Brain microvascular endothelial cell (primary cell): ENCODE measurements around the gene SFR1.

ENCODE experiments used
- DNase-seq: peaks from one replicate; pipeline ENCODE4 v3.0.0-alpha.2; 2020
- H3K27ac ChIP-seq: fragments of 250-450 bp; sonication (Bioruptor Pico); 2 replicates; pipeline ENCODE4 v1.5.1; 2020; ENCODE audit warnings: mild to moderate bottlenecking, moderate library complexity
- H3K27me3 ChIP-seq: fragments of 250-450 bp; sonication (Bioruptor Pico); replicated peaks from 2 replicates; pipeline ENCODE4 v1.5.1; 2020; ENCODE audit warnings: mild to moderate bottlenecking
- H3K36me3 ChIP-seq: fragments of 250-450 bp; sonication (Bioruptor Pico); replicated peaks from 2 replicates; pipeline ENCODE4 v1.5.1; 2020; ENCODE audit warnings: mild to moderate bottlenecking
- H3K4me3 ChIP-seq: 2 replicates; pipeline ENCODE4 v1.5.1; 2011; ENCODE audit warnings: low read depth, mild to moderate bottlenecking, control low read depth, low read length, moderate library complexity
- CTCF ChIP-seq: IDR thresholded peaks from 2 replicates; pipeline ENCODE4 v1.5.1; 2011; ENCODE audit warnings: low read depth, mild to moderate bottlenecking, moderate library complexity, low read length, control low read depth, inconsistent platforms; ENCODE audit errors: missing control alignments
- in situ Hi-C: cut with HindIII; loops from 2 replicates; pipeline ENCODE4 v1.10.0; 2017; ENCODE audit warnings: low sequenced_read_pairs, low pct_ligation_motif_present

The SFR1 gene

GRCh38 chr10:104121485-104122224, at the start of gene SFR1:
TSS of gene SFR1 (plus strand) at chr10:104122171. CDS start at chr10:104122184, 13 bp downstream.
- in situ Hi-C loops, result no loop called here
- peak; percentile 65 for TF ChIP-seq CTCF
- peak; percentile 98 for DNase-seq
- peak within 1 kb of the TSS; percentile 83 for H3K4me3 ChIP-seq
- no peaks in the 10 kb centered on the region for H3K36me3 ChIP-seq
- peak within 1 kb of the TSS; percentile 98 for H3K27ac ChIP-seq
- no peaks in the 10 kb centered on the region for H3K27me3 ChIP-seq

- no peak for DNase-seq
- H3K36me3 ChIP-seq, result no peaks in the 10 kb centered on the region
- no peak for TF ChIP-seq CTCF
- H3K4me3 ChIP-seq, result no peak overlapping the region
- in situ Hi-C loops, result no loop called here
- no peak overlapping the region for H3K27ac ChIP-seq
- no peaks in the 10 kb centered on the region for H3K27me3 ChIP-seq
Measured at GRCh38 chr10:104072786-104073185, 49.2 kb upstream of the SFR1 start.

GRCh38 chr10:104074505-104074904, 47.5 kb upstream of the SFR1 start:
- H3K27ac ChIP-seq, result no peak overlapping the region
- no peaks in the 10 kb centered on the region for H3K36me3 ChIP-seq
- H3K4me3 ChIP-seq, result no peak overlapping the region
- no peak for DNase-seq
- TF ChIP-seq CTCF, result no peak
- H3K27me3 ChIP-seq, result no peaks in the 10 kb centered on the region
- in situ Hi-C loops, result no loop called here

- in situ Hi-C loops, result no loop called here
- no peak for TF ChIP-seq CTCF
- H3K4me3 ChIP-seq, result no peak overlapping the region
- no peaks in the 10 kb centered on the region for H3K27me3 ChIP-seq
- H3K27ac ChIP-seq, result no peak overlapping the region
- DNase-seq, result peak; percentile 76
- H3K36me3 ChIP-seq, result no peaks in the 10 kb centered on the region
Measured at GRCh38 chr10:104076743-104077160, 45.2 kb upstream of the SFR1 start.

- no peak for TF ChIP-seq CTCF
- Histone ChIP-seq H3K27me3 (no peaks in the 10 kb centered on the region), H3K4me3 (no peak overlapping the region), H3K36me3 (no peaks in the 10 kb centered on the region), H3K27ac (no peak overlapping the region)
- in situ Hi-C loops, result no loop called here
- peak; percentile 37 for DNase-seq
Measured at GRCh38 chr10:104077247-104077646, 44.7 kb upstream of the SFR1 start.
